GM23338 (cell line): Measurements from ENCODE around the gene ARID4A. TPM values are rescaled to one million over a fixed set of nuclear protein-coding genes. Genes with fewer than 3 reads are reported as not detected.

Experiments used
- ATAC-seq: fragments of 200-7000 bp; cut with Tn5 transposase; 3 replicates; pipeline ENCODE4 v1.9.1; 2020
- DNase-seq: peaks from one replicate; pipeline ENCODE4 v3.0.0-alpha.2; 2015; ENCODE audit warnings: low spot score
- H2AFZ ChIP-seq: fragments of 200-600 bp; sonication (generic); 2 replicates; pipeline ENCODE4 v1.8.0; 2016; ENCODE audit warnings: antibody characterized with exemption, mild to moderate bottlenecking, moderate library complexity
- H3F3A ChIP-seq: fragments of 200-600 bp; sonication (generic); replicated peaks from 2 replicates; pipeline ENCODE4 v1.8.0; 2017; ENCODE audit warnings: antibody characterized with exemption, mixed run types, low read depth
- H3K27ac ChIP-seq: fragments of 200-600 bp; sonication (generic); 2 replicates; pipeline ENCODE4 v1.6.1; 2016; ENCODE audit warnings: low read depth
- H3K27me3 ChIP-seq: fragments of 200-600 bp; sonication (generic); 2 replicates; pipeline ENCODE4 v1.8.0; 2016; ENCODE audit warnings: mild to moderate bottlenecking, mixed run types, moderate library complexity; ENCODE audit not compliant: insufficient read depth
- H3K36me3 ChIP-seq: fragments of 200-600 bp; sonication (generic); 2 replicates; pipeline ENCODE4 v1.8.0; 2016; ENCODE audit warnings: mild to moderate bottlenecking; ENCODE audit not compliant: insufficient read depth
- H3K4me1 ChIP-seq: fragments of 200-600 bp; sonication (generic); 2 replicates; pipeline ENCODE4 v1.8.0; 2016; ENCODE audit warnings: mild to moderate bottlenecking, moderate library complexity; ENCODE audit not compliant: insufficient read depth
- H3K4me2 ChIP-seq: fragments of 200-600 bp; sonication (generic); 2 replicates; pipeline ENCODE4 v1.7.1; 2017; ENCODE audit warnings: mixed run types
- H3K4me3 ChIP-seq: fragments of 200-600 bp; sonication (generic); 2 replicates; pipeline ENCODE4 v1.6.1; 2016; ENCODE audit warnings: mixed run types
- H3K79me2 ChIP-seq: fragments of 200-600 bp; sonication (generic); replicated peaks from 2 replicates; pipeline ENCODE4 v1.8.0; 2017; ENCODE audit warnings: mild to moderate bottlenecking; ENCODE audit not compliant: insufficient read depth
- H3K9me2 ChIP-seq: fragments of 200-600 bp; sonication (generic); 2 replicates; pipeline ENCODE4 v1.8.0; 2017; ENCODE audit not compliant: insufficient read depth
- H4K20me1 ChIP-seq: fragments of 200-600 bp; sonication (generic); replicated peaks from 2 replicates; pipeline ENCODE4 v1.8.0; 2017; ENCODE audit warnings: mild to moderate bottlenecking; ENCODE audit not compliant: insufficient read depth
- H3K27ac Mint-ChIP-seq: 2 replicates; pipeline ENCODE4 v1.8.0; 2020; ENCODE audit warnings: inconsistent platforms, mild to moderate bottlenecking, moderate library complexity, mixed read lengths
- H3K27me3 Mint-ChIP-seq: 3 replicates; pipeline ENCODE4 v1.8.0; 2022; ENCODE audit warnings: low read depth, mild to moderate bottlenecking, moderate library complexity, mixed read lengths, inconsistent platforms; ENCODE audit not compliant: insufficient read depth, poor library complexity
- H3K36me3 Mint-ChIP-seq: 3 replicates; pipeline ENCODE4 v1.8.0; 2021; ENCODE audit warnings: low read depth, mild to moderate bottlenecking, inconsistent platforms, moderate library complexity, mixed read lengths
- H3K4me1 Mint-ChIP-seq: 3 replicates; pipeline ENCODE4 v1.8.0; 2020; ENCODE audit warnings: mild to moderate bottlenecking, inconsistent platforms, mixed read lengths
- H3K4me3 Mint-ChIP-seq: 3 replicates; pipeline ENCODE4 v1.8.0; 2021; ENCODE audit warnings: moderate library complexity, mild to moderate bottlenecking, inconsistent platforms, mixed read lengths
- H3K9me3 Mint-ChIP-seq: 3 replicates; pipeline ENCODE4 v1.8.0; 2020; ENCODE audit warnings: moderate library complexity, mild to moderate bottlenecking, inconsistent platforms, mixed read lengths
- EZH2 ChIP-seq: fragments of 200-600 bp; sonication (generic); IDR thresholded peaks from one replicate; pipeline ENCODE4 v1.8.0; 2017; ENCODE audit warnings: antibody characterized with exemption, mild to moderate bottlenecking, low read depth; ENCODE audit not compliant: unreplicated experiment
- JUNB ChIP-seq: IDR thresholded peaks from one replicate; pipeline ENCODE4 v1.6.1; 2016; ENCODE audit warnings: antibody characterized with exemption; ENCODE audit not compliant: unreplicated experiment
- STAT1 ChIP-seq: IDR thresholded peaks from one replicate; pipeline ENCODE4 v1.6.1; 2016; ENCODE audit warnings: antibody characterized with exemption; ENCODE audit not compliant: unreplicated experiment
- ZNF114 ChIP-seq: fragments of 250-450 bp; sonication (Bioruptor Pico); IDR thresholded peaks from 2 replicates; pipeline ENCODE4 v1.5.0; 2020; ENCODE audit warnings: mild to moderate bottlenecking, moderate library complexity
- polyA plus RNA-seq: library from polyadenylated mRNA; unstranded; fragments of >200 nt; fragmentation: Nextera tagmentation; extraction: Ambion mirVana; gene quantifications from 2 replicates; pipeline ENCODE4 v1.2.1, GENCODE V29; 2016
- total RNA-seq: library from RNA; depleted of rRNA; stranded (reverse); fragments of >200 nt; shearing (Covaris generic); gene quantifications from 2 replicates; pipeline ENCODE4 v1.2.3, GENCODE V29; 2014
- TF ChIP-seq, protein P1 (sequence below): fragments of 250-450 bp; sonication (Bioruptor Pico); IDR thresholded peaks from 2 replicates; pipeline ENCODE4 v1.5.0; 2020; ENCODE audit warnings: mild to moderate bottlenecking, moderate library complexity
- TF ChIP-seq, protein P2 (sequence below), 2 experiments: fragments of 200-600 bp in 1 of 2; sonication (generic) in 1 of 2; conservative IDR thresholded peaks; 2 replicates each; pipeline versions ENCODE4 v1.5.1 to v1.6.1; 2016 to 2017; ENCODE audit warnings: antibody characterized with exemption in 2 of 2, low read depth in 2 of 2, mild to moderate bottlenecking in 2 of 2, moderate library complexity in 1 of 2

ARID4A gene
- total and polyA plus RNA-seq, 2 experiments from 2014 or later: 9.1 to 25.4 TPM

DNA sequence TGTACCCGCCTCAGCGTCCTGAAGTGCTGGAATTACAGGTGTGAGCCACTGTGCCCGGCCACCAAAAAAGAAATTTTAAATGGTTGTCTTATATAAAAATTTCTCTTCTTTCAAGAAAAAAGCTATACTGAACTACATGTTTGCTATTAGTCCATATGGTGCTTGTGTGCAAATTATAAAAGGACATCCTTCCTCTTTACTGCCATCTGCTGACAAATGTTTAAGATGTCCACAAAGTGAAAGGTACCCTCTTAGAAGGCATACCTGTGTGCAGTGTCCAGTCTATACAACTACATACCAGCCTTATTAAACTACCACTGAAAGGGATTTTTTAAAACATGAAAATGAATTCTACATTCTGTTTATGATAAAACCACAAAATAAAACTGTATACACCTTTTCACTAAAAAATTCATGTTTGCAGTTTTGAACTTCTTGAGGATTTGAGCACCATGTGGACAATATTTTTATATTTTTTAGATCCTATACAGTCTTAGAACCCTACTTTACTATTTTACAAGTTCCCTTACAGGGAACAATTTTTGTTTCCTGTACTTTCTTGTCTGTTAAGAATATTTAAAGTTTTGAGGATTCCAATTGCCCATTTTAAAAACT is 64.5 kb downstream of the ARID4A start:
- H3K4me1 ChIP-seq: no peaks in the 10 kb centered on the region
- no peaks in the 10 kb centered on the region for H3K27me3 Mint-ChIP-seq
- H3F3A ChIP-seq: no peaks in the 10 kb centered on the region; the same call in 1 of the 2 replicates
- TF ChIP-seq, protein P1, sequence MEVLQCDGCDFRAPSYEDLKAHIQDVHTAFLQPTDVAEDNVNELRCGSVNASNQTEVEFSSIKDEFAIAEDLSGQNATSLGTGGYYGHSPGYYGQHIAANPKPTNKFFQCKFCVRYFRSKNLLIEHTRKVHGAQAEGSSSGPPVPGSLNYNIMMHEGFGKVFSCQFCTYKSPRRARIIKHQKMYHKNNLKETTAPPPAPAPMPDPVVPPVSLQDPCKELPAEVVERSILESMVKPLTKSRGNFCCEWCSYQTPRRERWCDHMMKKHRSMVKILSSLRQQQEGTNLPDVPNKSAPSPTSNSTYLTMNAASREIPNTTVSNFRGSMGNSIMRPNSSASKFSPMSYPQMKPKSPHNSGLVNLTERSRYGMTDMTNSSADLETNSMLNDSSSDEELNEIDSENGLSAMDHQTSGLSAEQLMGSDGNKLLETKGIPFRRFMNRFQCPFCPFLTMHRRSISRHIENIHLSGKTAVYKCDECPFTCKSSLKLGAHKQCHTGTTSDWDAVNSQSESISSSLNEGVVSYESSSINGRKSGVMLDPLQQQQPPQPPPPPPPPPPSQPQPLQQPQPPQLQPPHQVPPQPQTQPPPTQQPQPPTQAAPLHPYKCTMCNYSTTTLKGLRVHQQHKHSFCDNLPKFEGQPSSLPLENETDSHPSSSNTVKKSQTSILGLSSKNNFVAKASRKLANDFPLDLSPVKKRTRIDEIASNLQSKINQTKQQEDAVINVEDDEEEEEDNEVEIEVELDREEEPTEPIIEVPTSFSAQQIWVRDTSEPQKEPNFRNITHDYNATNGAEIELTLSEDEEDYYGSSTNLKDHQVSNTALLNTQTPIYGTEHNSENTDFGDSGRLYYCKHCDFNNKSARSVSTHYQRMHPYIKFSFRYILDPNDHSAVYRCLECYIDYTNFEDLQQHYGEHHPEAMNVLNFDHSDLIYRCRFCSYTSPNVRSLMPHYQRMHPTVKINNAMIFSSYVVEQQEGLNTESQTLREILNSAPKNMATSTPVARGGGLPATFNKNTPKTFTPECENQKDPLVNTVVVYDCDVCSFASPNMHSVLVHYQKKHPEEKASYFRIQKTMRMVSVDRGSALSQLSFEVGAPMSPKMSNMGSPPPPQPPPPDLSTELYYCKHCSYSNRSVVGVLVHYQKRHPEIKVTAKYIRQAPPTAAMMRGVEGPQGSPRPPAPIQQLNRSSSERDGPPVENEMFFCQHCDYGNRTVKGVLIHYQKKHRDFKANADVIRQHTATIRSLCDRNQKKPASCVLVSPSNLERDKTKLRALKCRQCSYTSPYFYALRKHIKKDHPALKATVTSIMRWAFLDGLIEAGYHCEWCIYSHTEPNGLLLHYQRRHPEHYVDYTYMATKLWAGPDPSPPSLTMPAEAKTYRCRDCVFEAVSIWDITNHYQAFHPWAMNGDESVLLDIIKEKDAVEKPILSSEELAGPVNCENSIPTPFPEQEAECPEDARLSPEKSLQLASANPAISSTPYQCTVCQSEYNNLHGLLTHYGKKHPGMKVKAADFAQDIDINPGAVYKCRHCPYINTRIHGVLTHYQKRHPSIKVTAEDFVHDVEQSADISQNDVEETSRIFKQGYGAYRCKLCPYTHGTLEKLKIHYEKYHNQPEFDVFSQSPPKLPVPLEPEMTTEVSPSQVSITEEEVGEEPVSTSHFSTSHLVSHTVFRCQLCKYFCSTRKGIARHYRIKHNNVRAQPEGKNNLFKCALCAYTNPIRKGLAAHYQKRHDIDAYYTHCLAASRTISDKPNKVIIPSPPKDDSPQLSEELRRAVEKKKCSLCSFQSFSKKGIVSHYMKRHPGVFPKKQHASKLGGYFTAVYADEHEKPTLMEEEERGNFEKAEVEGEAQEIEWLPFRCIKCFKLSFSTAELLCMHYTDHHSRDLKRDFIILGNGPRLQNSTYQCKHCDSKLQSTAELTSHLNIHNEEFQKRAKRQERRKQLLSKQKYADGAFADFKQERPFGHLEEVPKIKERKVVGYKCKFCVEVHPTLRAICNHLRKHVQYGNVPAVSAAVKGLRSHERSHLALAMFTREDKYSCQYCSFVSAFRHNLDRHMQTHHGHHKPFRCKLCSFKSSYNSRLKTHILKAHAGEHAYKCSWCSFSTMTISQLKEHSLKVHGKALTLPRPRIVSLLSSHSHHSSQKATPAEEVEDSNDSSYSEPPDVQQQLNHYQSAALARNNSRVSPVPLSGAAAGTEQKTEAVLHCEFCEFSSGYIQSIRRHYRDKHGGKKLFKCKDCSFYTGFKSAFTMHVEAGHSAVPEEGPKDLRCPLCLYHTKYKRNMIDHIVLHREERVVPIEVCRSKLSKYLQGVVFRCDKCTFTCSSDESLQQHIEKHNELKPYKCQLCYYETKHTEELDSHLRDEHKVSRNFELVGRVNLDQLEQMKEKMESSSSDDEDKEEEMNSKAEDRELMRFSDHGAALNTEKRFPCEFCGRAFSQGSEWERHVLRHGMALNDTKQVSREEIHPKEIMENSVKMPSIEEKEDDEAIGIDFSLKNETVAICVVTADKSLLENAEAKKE (CRISPR knock-in tag): no peak
- TF ChIP-seq, protein P2, sequence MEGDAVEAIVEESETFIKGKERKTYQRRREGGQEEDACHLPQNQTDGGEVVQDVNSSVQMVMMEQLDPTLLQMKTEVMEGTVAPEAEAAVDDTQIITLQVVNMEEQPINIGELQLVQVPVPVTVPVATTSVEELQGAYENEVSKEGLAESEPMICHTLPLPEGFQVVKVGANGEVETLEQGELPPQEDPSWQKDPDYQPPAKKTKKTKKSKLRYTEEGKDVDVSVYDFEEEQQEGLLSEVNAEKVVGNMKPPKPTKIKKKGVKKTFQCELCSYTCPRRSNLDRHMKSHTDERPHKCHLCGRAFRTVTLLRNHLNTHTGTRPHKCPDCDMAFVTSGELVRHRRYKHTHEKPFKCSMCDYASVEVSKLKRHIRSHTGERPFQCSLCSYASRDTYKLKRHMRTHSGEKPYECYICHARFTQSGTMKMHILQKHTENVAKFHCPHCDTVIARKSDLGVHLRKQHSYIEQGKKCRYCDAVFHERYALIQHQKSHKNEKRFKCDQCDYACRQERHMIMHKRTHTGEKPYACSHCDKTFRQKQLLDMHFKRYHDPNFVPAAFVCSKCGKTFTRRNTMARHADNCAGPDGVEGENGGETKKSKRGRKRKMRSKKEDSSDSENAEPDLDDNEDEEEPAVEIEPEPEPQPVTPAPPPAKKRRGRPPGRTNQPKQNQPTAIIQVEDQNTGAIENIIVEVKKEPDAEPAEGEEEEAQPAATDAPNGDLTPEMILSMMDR (conservative IDR thresholded peaks at IDR 0.05; ENCODE audit: low read depth in 2 of 2): peak; percentile 37 to 43
- no peaks in the 10 kb centered on the region for H3K9me2 ChIP-seq
- H3K27me3 ChIP-seq: no peaks in the 10 kb centered on the region
- no peak for ATAC-seq
- H3K4me2 ChIP-seq: no peak overlapping the region
- no peak overlapping the region for H3K4me3 ChIP-seq
- no peaks in the 10 kb centered on the region for H3K9me3 Mint-ChIP-seq
- no peak overlapping the region for H2AFZ ChIP-seq
- no peak overlapping the region for H3K27ac Mint-ChIP-seq
- no peak overlapping the region for H3K4me3 Mint-ChIP-seq
- no peak overlapping the region for H3K27ac ChIP-seq
- peaks cover 8% of the 10 kb centered on the region; the same call in 1 of the 2 replicates for H3K36me3 ChIP-seq
- peak; percentile 47 for DNase-seq
- peaks cover 28% of the 10 kb centered on the region; the same call in 2 of the 3 replicates for H3K36me3 Mint-ChIP-seq
- H3K4me1 Mint-ChIP-seq: no peaks in the 10 kb centered on the region
- H3K79me2 ChIP-seq: no peaks in the 10 kb centered on the region
- no peaks in the 10 kb centered on the region; the same call in 1 of the 2 replicates for H4K20me1 ChIP-seq

DNA sequence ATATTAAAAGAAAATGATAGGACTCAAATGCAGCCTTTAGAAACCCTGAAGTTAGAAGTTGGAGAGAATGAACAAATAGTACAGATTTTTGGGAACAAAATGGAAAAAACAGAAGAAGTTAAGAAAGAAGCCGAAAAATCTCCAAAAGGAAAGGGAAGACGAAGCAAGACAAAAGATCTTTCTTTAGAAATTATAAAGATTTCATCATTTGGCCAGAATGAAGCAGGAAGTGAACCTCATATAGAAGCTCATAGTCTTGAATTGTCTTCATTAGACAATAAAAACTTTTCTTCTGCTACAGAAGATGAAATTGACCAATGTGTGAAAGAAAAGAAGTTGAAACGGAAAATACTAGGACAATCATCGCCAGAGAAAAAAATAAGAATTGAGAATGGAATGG is 66.0 kb downstream of the ARID4A start:
- Histone ChIP-seq H3K4me2 (no peak overlapping the region), H3K27me3 (no peaks in the 10 kb centered on the region), H4K20me1 (no peaks in the 10 kb centered on the region; the same call in 1 of the 2 replicates), H3K9me2 (no peaks in the 10 kb centered on the region), H3K79me2 (no peaks in the 10 kb centered on the region), H3K36me3 (peaks cover 7% of the 10 kb centered on the region; the same call in 1 of the 2 replicates), H3K27ac (no peak overlapping the region), H2AFZ (no peak overlapping the region), H3K4me1 (no peaks in the 10 kb centered on the region), H3F3A (no peaks in the 10 kb centered on the region; the same call in 1 of the 2 replicates), H3K4me3 (no peak overlapping the region)
- ATAC-seq (no peak), DNase-seq (no peak)
- Mint-ChIP-seq H3K4me3 (no peak overlapping the region), H3K27me3 (no peaks in the 10 kb centered on the region), H3K36me3 (peaks cover 33% of the 10 kb centered on the region; the same call in 2 of the 3 replicates), H3K27ac (no peak overlapping the region), H3K9me3 (no peaks in the 10 kb centered on the region), H3K4me1 (no peaks in the 10 kb centered on the region)
- no peak for TF ChIP-seq EZH2
- TF ChIP-seq JUNB: no peak
- TF ChIP-seq STAT1: no peak
- TF ChIP-seq ZNF114 (CRISPR knock-in tag): no peak
